Osteoblast (primary cell): ENCODE measurements around the gene TARBP1. TPM values are rescaled to one million over a fixed set of nuclear protein-coding genes. Genes with fewer than 3 reads are reported as not detected.

Experiments used
- DNase-seq: peaks from one replicate; pipeline ENCODE4 v3.0.0; 2011; ENCODE audit warnings: low spot score, mixed read lengths; ENCODE audit not compliant: insufficient read length; ENCODE audit errors: missing footprints
- H2AFZ ChIP-seq: 2 replicates; pipeline ENCODE4 v1.6.0; 2011; ENCODE audit warnings: mild to moderate bottlenecking, low read length
- H3K27ac ChIP-seq: 2 replicates; pipeline ENCODE4 v1.5.1; 2011; ENCODE audit warnings: mild to moderate bottlenecking, low read depth, low read length, moderate library complexity
- H3K27me3 ChIP-seq: 2 replicates; pipeline ENCODE4 v1.6.0; 2012; ENCODE audit warnings: mild to moderate bottlenecking, control low read depth, inconsistent platforms, low read length, moderate library complexity; ENCODE audit not compliant: insufficient read depth
- H3K36me3 ChIP-seq: 2 replicates; pipeline ENCODE4 v1.5.1; 2011; ENCODE audit warnings: mild to moderate bottlenecking, low read length, control low read depth, moderate library complexity; ENCODE audit not compliant: insufficient read depth
- H3K4me1 ChIP-seq: 2 replicates; pipeline ENCODE4 v1.5.1; 2011; ENCODE audit warnings: mild to moderate bottlenecking, low read length, control low read depth, moderate library complexity; ENCODE audit not compliant: insufficient read depth
- H3K4me2 ChIP-seq: 2 replicates; pipeline ENCODE4 v1.6.0; 2011; ENCODE audit warnings: mild to moderate bottlenecking, low read length; ENCODE audit not compliant: insufficient read depth
- H3K4me3 ChIP-seq: fragments of 200-600 bp; sonication (generic); 3 replicates; pipeline ENCODE4 v1.5.1; 2012; ENCODE audit warnings: mild to moderate bottlenecking, low read length, inconsistent platforms; ENCODE audit not compliant: insufficient read depth
- H3K79me2 ChIP-seq: 2 replicates; pipeline ENCODE4 v1.6.0; 2012; ENCODE audit warnings: mild to moderate bottlenecking, low read length, control low read depth, inconsistent platforms; ENCODE audit not compliant: insufficient read depth
- H3K9me3 ChIP-seq: 2 replicates; pipeline ENCODE4 v1.5.1; 2011; ENCODE audit warnings: low read depth, low read length, control low read depth
- H4K20me1 ChIP-seq: 2 replicates; pipeline ENCODE4 v1.6.0; 2012; ENCODE audit warnings: mild to moderate bottlenecking, low read length, control low read depth; ENCODE audit not compliant: insufficient read depth
- total RNA-seq: library from RNA; depleted of rRNA; stranded (reverse); fragments of >200 nt; gene quantifications from 2 replicates; pipeline ENCODE4 v1.2.3, GENCODE V29; 2012
- TF ChIP-seq, protein P1 (sequence below): IDR thresholded peaks from 2 replicates; pipeline ENCODE4 v1.5.1; 2011; ENCODE audit warnings: mild to moderate bottlenecking, low read depth, low read length, moderate library complexity; ENCODE audit errors: extremely low read depth

Gene TARBP1
- total RNA-seq, 1 donor = 29.7 TPM

- H3K79me2 ChIP-seq = no peaks in the 10 kb centered on the region
- TF ChIP-seq, protein P1, sequence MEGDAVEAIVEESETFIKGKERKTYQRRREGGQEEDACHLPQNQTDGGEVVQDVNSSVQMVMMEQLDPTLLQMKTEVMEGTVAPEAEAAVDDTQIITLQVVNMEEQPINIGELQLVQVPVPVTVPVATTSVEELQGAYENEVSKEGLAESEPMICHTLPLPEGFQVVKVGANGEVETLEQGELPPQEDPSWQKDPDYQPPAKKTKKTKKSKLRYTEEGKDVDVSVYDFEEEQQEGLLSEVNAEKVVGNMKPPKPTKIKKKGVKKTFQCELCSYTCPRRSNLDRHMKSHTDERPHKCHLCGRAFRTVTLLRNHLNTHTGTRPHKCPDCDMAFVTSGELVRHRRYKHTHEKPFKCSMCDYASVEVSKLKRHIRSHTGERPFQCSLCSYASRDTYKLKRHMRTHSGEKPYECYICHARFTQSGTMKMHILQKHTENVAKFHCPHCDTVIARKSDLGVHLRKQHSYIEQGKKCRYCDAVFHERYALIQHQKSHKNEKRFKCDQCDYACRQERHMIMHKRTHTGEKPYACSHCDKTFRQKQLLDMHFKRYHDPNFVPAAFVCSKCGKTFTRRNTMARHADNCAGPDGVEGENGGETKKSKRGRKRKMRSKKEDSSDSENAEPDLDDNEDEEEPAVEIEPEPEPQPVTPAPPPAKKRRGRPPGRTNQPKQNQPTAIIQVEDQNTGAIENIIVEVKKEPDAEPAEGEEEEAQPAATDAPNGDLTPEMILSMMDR = no peak
- no peak for DNase-seq
These were observed 5.2 kb upstream of the TARBP1 start for GRCh38 chr1:234484218-234484617.

GRCh38 chr1:234481771-234482170, 2.8 kb upstream of the TARBP1 start:
- TF ChIP-seq, protein P1 = no peak
- Histone ChIP-seq H3K79me2 (peaks cover 12% of the 10 kb centered on the region), H3K27me3 (peaks cover 9% of the 10 kb centered on the region), H3K27ac (no peak overlapping the region), H3K4me2 (no peak overlapping the region), H3K4me1 (peaks cover 12% of the 10 kb centered on the region), H3K4me3 (no peak overlapping the region), H2AFZ (no peak overlapping the region), H4K20me1 (no peaks in the 10 kb centered on the region), H3K9me3 (no peaks in the 10 kb centered on the region), H3K36me3 (no peaks in the 10 kb centered on the region)
- DNase-seq = no peak

More at GRCh38 chr1:234484218-234484617, 5.2 kb upstream of the TARBP1 start:
- H4K20me1 ChIP-seq = no peaks in the 10 kb centered on the region
- no peak overlapping the region for H3K27ac ChIP-seq
- peaks cover 6% of the 10 kb centered on the region for H3K4me1 ChIP-seq
- peaks cover 9% of the 10 kb centered on the region for H3K27me3 ChIP-seq
- no peaks in the 10 kb centered on the region for H3K9me3 ChIP-seq
- H3K36me3 ChIP-seq = no peaks in the 10 kb centered on the region
- H3K4me2 ChIP-seq = no peak overlapping the region
- no peak overlapping the region for H2AFZ ChIP-seq
- no peak overlapping the region for H3K4me3 ChIP-seq

- H3K4me2 ChIP-seq = no peak overlapping the region
- H3K9me3 ChIP-seq = no peaks in the 10 kb centered on the region
- TF ChIP-seq, protein P1 = no peak
- H3K4me1 ChIP-seq = peaks cover 12% of the 10 kb centered on the region
- no peak overlapping the region for H2AFZ ChIP-seq
- H3K4me3 ChIP-seq = no peak overlapping the region
- H3K36me3 ChIP-seq = no peaks in the 10 kb centered on the region
- no peak for DNase-seq
- H3K27me3 ChIP-seq = peaks cover 9% of the 10 kb centered on the region
- peaks cover 30% of the 10 kb centered on the region for H3K79me2 ChIP-seq
- no peak overlapping the region for H3K27ac ChIP-seq
- H4K20me1 ChIP-seq = peaks cover 3% of the 10 kb centered on the region
These were observed 887 bp upstream of the TARBP1 start for GRCh38 chr1:234479866-234480265.

DNA sequence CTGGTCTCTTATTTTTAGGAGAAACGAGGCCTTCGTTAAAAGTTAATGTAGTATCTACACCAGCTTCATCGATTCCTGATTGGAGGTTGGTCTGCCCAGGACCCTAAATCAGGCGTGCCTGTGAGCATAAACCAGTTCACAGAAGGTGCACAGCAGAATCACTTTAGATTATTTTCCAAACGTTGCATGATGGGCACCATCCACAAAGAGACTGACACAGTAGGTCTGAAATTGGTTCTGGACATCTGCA, 256 bp upstream of the TARBP1 start:
- Histone ChIP-seq H3K27ac (no peak overlapping the region), H2AFZ (peak overlapping the region; percentile 89)

More for the DNA sequence above, 256 bp upstream of the TARBP1 start:
- TF ChIP-seq, protein P1 = no peak
- H3K4me1 ChIP-seq = peaks cover 12% of the 10 kb centered on the region
- H4K20me1 ChIP-seq = peaks cover 3% of the 10 kb centered on the region
- peak overlapping the region; percentile 91 for H3K4me2 ChIP-seq
- no peaks in the 10 kb centered on the region for H3K9me3 ChIP-seq
- peak overlapping the region; percentile 84 for H3K4me3 ChIP-seq
- H3K36me3 ChIP-seq = no peaks in the 10 kb centered on the region
- peaks cover 36% of the 10 kb centered on the region for H3K79me2 ChIP-seq
- peaks cover 9% of the 10 kb centered on the region for H3K27me3 ChIP-seq
- no peak for DNase-seq
